GM19455 (cell line): Measurements from ENCODE around the gene RNASE13.
A peak's percentile ranks its signal among the peaks of the same experiment; 100 is the strongest.

Experiments used
- ATAC-seq: cut with Tn5 transposase; IDR thresholded peaks from one replicate; pipeline ENCODE4 v1.9.1; 2021; ENCODE audit not compliant: unreplicated experiment

RNASE13 gene, protein sequence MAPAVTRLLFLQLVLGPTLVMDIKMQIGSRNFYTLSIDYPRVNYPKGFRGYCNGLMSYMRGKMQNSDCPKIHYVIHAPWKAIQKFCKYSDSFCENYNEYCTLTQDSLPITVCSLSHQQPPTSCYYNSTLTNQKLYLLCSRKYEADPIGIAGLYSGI

DNA sequence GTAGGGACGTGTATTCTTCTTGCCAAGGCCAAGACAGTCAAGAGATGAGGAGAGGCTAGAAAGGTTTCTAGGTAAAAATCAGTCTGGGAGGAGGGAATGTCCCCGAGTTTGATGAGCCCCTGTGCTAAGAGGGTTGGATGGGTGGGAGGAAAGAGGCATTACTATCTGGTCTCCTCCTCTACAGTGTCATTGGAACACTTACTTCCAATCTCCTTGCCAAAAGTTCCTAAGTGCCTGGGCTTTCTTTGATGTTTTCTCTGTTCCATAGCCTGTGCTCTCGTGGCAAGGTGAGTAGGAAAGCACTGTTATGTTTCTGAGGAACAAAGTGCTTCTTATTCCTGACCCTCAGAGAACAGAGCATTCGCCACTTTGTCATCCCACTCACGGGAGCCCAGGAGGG lies at the start of gene RNASE13:
TSS of gene RNASE13 (minus strand) at position 101 of the 400 bp plus-strand sequence. CDS start 519 bp downstream, outside the sequence.
- no peak for ATAC-seq

DNA sequence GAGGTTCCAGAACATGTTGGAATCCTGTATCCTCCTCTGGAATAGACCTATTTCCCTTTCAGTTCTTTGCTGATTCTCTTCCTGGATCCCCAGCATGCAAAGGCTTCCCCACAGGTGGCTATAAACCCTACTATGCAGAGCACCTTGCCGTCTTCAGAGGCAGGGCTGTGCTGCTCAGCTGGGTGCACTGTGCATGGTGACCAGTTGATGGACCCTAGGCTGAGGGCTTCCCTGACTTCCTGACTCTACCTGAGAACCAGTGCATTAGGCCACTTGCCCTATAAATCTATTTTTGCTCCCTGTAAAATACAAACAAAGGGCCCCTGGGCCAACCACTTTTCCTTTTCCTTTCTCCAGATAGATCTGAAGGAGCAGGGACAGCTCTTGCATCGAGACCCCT lies 49.8 kb upstream of the RNASE13 start:
- no peak for ATAC-seq

GRCh38 chr14:21083565-21084325 lies 49.1 kb upstream of the RNASE13 start:
- no peak for ATAC-seq

GRCh38 chr14:21081521-21082142 lies 47.0 kb upstream of the RNASE13 start:
- ATAC-seq, result no peak

GRCh38 chr14:21078726-21079125 lies 44.1 kb upstream of the RNASE13 start:
- no peak for ATAC-seq

GRCh38 chr14:21078287-21078686 lies 43.7 kb upstream of the RNASE13 start:
- ATAC-seq, result no peak

DNA sequence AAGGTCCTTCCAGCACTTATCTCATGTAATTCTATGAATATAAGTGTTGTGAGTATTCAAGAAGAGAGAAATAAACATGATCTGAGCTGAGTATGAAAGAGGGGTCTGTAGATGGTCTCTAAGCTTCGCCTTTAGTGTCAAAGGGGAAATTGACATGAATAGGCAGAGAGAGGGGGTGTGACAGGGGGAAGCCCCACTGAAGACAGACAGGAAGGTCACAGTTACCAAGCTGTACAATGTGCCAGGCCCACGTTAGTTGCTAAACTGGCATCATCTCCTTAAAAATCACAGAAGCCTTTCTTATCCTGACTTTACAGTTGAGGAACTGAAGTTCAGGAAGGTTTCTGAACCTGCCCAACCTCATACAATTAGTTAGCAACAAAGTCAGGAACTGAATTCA lies 43.1 kb upstream of the RNASE13 start:
- ATAC-seq, result no peak

- no peak for ATAC-seq
Measured at GRCh38 chr14:21075719-21076437, 41.3 kb upstream of the RNASE13 start.

DNA sequence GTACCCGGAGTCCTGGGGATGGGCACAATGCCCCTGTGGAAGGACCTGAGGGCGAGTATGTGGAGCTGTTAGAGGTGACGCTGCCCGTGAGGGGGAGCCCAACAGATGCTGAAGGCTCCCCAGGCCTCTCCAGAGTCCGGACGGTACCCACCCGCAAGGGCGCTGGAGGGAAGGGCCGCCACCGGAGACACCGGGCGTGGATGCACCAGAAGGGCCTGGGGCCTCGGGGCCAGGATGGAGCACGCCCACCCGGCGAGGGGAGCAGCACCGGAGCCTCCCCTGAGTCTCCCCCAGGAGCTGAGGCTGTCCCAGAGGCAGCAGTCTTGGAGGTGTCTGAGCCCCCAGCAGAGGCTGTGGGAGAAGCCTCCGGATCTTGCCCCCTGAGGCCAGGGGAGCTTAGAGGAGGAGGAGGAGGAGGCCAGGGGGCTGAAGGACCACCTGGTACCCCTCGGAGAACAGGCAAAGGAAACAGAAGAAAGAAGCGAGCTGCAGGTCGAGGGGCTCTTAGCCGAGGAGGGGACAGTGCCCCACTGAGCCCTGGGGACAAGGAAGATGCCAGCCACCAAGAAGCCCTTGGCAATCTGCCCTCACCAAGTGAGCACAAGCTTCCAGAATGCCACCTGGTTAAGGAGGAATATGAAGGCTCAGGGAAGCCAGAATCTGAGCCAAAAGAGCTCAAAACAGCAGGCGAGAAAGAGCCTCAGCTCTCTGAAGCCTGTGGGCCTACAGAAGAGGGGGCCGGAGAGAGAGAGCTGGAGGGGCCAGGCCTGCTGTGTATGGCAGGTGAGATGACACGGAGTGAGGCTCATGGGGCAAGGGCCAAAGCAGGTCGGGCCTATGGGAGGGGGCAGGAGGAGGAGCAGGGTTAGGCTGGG lies 40.0 kb upstream of the RNASE13 start:
- ATAC-seq, result no peak

DNA sequence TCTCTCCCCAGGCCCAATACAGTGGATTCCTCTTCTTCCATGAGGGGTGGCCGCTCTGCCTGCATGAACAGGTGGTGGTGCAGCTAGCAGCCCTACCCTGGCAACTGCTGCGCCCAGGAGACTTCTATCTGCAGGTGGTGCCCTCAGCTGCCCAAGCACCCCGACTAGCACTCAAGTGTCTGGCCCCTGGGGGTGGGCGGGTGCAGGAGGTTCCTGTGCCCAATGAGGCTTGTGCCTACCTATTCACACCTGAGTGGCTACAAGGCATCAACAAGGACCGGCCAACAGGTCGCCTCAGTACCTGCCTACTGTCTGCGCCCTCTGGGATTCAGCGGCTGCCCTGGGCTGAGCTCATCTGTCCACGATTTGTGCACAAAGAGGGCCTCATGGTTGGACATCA lies 39.3 kb upstream of the RNASE13 start:
- no peak for ATAC-seq

DNA sequence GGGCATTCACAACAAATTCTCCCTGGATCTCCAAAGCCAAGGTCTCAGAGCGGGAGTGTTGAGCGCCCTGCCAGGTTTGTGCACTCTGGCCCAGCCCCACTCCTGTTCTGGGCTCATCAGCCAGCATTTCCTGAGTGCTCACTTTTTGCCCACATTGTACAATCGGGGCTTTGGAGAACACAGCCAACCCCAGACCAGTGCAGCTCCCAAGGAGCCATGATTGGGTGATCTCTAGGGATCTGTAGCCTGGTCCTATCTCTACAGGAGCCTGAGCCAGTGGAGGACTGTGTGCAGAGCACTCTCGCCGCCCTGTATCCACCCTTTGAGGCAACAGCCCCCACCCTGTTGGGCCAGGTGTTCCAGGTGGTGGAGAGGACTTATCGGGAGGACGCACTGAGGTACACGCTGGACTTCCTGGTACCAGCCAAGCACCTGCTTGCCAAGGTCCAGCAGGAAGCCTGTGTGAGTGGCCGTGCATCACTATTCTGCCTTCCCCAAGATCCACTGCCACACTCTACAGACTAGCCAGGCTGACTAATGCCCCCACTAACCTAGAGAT lies 38.3 kb upstream of the RNASE13 start:
- ATAC-seq, result no peak

DNA sequence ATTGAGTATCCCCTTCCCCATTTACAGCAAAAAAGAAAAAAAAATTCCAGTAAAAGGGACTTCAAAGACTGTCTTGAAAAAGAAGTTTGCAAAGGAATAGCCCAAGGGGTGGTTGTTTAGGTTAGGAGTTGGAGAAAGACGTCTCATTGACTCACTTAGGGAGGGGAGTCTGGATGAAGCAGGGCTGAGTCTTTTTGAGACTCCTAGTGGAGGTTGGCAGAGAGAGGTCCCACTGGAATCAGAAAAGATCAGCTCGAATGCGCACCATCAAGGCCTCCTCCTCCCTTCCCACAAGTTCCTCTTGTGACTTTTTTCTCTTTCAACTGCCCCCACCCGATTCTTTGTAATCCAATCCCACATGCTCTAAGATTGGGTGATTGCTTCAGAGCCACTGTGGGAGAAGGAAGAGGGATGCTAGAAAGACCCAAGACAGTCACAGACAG lies 37.4 kb upstream of the RNASE13 start:
- no peak for ATAC-seq

DNA sequence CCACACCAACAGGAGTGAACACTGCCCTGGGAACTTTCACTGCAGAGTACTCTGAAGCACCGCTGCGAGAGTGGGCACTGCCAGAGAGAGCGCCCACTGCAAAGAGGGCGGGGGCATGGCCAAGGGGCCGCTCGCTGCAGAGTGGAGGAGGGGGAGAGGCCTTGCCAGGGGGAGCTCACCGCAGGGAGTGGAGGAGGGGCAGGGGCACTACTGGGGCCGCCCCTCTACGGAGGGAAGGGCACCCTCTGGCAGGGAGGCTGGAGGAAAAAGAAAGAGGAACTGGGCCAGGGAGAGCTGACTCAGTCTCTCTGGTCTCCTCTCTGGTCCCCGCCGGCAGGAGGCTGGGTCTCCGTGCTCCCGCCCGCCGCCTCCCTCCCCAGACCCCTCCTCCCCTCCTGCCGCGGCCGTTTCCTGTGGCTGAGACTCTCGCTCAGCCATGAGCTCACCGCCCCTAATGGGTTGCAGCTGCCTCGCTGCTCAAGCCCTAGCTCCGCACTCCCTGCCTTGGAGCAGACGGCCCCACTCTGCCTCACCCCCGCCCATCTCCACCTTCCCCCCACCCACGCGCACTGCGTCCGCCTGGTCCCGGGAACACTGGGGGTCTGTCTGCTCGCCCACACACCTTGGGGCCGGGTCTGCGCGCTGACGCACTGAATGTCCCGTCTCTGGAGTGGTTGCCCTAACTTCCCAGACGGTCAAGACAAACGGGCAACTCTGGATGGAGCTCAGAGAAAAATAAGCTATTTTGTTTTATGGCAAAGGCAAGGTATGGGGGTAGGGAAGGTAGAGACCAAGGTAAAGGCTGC lies 36.8 kb upstream of the RNASE13 start:
- ATAC-seq, result peak; percentile 58

DNA sequence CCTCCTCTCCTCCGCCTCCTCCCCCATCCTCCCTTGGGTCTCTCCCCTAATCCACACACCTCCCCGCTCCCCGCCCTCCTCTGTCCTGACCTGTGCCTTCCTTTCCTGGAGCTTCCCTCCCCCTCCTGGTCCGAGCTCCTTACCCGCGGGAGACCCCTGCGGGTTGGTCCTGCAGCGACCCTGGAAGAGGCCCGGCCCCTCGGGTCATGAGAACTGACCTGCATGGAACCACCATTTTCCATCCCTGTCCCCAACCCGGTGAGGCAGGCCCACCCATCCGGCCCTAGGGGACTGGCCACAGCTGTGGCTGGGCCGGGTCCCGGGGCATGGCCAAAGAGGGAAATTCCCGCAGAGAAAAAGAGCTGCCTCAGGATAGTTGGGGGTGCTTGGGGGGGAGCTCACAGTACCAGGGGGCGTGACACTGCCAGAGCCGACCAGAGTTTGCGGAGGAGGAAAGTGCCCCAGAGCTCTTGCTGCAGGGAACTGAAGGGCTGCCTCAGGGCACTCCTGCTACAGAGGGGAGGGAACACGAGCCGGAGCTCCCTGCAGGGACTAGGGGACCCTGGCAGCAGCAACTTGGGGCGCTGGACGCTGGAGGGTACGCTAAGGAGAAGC lies 36.1 kb upstream of the RNASE13 start:
- ATAC-seq, result peak; percentile 22

DNA sequence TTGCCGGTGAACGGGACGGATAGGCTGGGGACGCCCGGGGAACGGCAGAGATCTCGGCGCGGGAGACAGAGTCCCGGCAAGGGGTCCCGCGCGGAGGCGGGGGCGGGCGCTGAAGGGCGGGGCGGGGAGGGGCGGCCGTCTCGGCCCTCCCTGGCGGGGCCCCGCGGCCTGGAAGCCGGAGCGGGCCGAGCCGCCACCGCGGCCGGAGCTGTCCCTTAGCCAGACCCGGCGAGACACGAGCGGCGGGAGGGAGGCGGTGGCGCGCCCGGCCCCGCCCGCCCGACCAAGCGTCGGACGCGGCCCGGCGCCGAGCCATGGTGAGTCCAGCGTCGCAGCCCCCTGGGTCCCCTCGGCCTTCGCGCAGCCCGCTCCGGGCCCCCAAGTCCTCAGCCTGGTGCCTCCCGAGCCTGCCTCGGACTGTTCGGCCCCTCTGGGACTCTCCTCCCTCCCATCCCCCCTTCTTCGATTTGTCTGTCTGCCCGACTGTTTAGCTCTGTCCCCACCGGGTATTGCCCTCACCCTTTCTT lies 35.5 kb upstream of the RNASE13 start, which contains the start of gene ARHGEF40:
TSS of gene ARHGEF40 (plus strand) at position 222 of the 527 bp plus-strand sequence. CDS start at position 315, 93 bp downstream.
- no peak for ATAC-seq

GRCh38 chr14:21069388-21070082 lies 34.9 kb upstream of the RNASE13 start:
- no peak for ATAC-seq

DNA sequence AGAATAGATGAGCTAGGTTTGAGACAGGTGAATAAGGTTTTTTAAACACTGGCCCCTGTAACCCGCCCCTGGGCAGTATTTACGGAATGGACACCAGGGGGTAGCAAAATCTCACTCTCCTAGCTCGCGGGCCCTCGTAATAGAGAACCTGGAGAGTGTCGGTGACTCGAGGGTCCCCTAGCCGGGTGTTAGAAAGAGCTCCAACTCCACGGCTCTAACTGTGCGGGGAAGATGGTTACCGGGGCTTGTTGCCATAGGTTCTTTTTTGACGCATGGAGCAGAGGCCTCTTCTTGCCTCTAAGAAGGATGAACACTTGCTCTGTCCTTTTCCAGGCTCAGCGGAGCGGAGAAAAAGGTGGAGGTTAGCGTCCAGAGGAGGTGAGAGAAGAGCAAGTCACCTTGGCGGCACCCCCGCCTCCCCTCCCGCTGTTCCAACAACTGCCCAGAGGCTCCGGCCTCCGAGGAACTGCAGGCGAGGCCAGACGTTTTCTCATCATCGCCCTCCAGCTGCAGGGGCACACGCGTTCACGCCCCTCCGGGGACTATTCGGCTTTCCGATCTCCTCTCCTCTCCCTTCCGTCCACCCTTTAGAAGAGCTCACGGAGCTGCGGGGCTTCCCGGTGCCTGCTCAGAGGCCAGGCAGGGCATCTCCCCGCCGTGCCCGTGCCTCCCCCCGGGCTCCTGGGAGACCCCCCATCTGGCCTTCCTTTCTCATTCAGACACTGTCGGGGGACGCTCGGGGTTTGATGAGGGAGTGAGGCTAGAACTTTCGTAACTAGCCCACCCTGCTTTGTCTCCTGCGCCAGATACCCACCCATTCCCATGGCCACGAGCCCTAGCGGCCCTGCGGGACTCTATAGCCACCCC lies 34.1 kb upstream of the RNASE13 start:
- no peak for ATAC-seq
